HK-2 (cell line): ENCODE measurements around the gene CFAP20DC.
"Not testable (repeated sequence)": the region's sequence is repeated elsewhere in the genome, so short reads cannot be mapped to it uniquely, and the experiment has no call there.

Source experiments
- DNase-seq: peaks from one replicate; pipeline ENCODE4 v3.0.0-alpha.2; 2018; ENCODE audit not compliant: unreplicated experiment

Gene CFAP20DC

DNA sequence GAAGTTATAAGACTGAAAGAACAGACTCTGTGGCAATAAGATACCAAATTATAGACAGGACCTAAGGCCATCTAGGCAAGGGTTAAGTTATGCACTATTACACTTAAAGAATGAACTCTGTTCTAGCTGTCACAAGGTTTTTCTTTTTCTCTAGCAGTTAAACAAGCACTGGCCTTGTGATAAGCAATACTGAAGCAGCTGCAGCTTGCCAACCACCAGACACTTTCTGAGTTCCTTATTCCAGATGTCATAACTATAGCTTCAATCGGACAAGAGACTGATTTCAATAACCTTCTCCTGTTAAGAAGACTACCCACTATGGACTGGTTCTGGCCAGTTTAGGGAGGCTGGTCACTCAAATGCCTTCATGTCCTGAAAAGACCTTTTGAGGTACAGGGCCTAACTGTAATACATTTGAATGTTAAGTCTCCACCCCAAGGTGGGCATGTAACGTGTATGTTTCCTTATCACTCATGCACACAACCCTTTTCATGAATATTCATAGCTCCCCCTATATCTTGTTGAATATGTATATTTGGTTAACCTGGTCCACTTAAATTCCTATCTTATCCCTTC lies 85.8 kb downstream of the CFAP20DC start:
- no peak for DNase-seq

- DNase-seq: no peak
Observed at GRCh38 chr3:58962816-58963215, 87.0 kb downstream of the CFAP20DC start.

- no peak for DNase-seq
Observed at GRCh38 chr3:58962040-58962651, 87.7 kb downstream of the CFAP20DC start.

DNA sequence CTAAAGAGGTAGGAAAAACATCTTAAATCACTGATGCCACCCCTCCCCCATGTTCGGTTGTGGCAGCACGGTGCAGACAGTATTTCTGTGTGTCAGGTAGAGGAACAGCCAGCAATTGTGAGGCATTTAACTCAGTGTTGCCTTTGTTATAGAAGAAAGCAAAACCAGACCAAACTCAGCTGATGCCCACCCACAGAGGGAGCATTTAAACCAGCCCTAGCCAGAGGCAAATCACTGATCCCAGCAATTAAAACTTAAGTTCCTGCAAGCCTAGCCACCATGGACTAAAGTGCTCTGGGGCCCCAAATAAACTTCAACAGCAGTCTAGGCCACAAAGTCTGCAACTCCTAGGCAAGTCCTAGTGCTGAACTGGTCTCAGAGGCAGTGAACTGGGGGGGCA lies 94.5 kb downstream of the CFAP20DC start:
- no peak for DNase-seq

GRCh38 chr3:58953288-58953687 lies 96.5 kb downstream of the CFAP20DC start:
- DNase-seq: no peak

DNA sequence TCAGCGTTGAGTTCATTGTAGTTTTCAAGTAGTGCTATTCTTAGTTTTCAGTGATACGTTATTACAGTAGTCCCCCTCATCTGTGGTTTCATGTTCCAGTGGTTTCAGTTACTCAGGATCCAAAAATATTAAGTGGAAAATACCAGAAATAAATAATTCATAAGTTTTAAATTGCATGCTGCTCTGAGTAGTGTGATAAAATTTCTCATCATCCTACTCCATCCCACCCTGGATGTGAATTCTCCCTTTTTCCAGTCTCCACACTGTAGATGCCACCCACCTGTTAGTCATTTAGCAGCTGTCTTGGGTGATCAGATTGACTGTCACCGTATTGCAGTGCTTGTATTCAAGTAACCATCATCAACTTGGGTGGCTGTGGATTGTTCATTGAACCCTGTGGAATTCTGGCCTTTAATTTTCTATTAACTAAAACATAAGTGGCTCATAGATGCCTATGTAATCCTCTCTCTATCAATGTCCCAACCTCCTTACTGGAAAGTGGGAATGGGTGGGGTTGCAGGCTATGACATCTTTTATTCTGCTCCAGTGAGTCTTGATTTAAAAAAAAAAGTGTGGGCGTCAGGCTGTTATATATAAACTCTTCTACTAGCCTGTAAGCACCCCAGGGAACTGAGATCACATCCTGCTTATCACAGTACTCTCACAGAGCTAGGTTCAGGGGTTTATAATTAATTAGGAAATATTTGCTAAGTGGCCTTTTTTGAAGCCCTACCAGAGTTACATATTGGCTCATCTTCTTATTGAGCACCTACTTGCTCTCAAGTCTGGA lies 97.5 kb downstream of the CFAP20DC start:
- peak; percentile 30 for DNase-seq

- no peak for DNase-seq
Observed at GRCh38 chr3:58948018-58948417, 101.8 kb downstream of the CFAP20DC start.

DNA sequence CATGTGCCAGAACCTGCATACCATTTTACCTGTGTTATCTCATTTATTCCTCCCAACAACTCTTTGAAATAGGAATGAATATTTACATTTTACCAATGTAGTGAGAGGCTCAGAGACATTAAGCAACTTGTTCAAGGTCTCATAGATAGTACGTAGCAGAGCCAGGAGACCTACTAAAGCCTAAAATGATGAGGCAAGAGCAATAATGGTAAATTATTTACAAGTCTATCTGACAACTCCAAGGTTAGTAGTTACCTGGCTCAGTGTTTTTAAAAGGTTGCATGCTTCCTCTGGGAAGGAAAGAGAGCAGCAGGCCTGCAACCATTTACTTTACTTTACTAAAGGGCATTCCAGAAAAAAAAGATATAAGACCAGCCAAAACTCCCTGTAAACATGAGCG lies 103.0 kb downstream of the CFAP20DC start:
- no peak for DNase-seq

DNA sequence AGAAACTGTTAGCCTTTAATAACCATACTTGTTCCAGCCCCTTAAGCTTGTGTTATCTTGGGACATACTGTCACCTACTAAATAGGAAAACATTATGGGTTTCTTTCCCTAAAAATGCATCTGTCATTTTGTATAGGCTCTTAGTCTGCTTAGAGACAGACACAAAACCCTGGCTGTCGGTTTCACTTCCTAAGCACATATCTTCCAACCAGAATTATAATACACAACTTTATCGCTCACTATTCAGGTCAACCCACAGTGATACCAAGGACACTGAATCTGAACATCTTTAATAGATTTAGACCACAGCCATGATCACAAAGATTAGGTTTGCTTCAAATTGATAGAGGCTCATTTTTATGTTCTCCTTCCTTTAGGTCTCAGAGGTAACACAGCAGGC lies 111.8 kb downstream of the CFAP20DC start:
- no peak for DNase-seq

DNA sequence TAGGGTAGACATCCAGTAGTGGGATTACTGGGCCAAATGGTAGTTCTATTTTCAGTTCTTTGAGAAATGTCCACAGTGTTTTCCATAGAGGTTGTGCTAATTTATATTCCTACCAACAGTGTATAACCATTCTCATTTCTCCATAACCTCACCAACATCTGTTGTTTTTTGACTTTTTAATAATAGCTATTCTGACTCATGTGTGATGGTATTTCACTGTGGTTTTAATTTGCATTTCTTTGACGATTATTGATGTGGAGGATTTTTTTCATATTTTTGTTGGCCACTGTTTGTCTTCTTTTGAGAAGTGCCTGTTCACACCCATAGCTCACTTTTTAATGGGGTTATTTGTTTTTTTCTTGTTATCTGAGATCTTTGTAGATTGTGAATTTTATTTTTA lies 125.2 kb downstream of the CFAP20DC start:
- DNase-seq: no peak

DNA sequence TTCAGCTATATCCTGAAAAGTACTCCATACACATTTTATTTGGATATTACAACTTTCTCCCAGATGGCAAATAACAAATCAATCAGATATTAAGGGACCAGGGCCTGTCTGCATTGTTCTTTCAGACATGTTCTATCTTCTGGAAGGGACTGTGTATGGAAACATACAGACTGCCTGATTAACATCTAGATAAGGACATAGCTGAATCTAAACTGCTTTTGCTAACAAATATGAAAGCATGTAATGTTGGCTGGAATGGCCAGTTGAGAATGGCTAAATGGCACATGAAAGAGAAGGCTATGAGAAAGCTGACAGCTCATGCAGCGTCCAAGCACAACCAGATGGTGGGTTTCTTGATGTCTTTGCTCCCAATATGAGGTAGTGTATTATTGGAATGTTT lies 149.4 kb downstream of the CFAP20DC start:
- DNase-seq: no peak

DNA sequence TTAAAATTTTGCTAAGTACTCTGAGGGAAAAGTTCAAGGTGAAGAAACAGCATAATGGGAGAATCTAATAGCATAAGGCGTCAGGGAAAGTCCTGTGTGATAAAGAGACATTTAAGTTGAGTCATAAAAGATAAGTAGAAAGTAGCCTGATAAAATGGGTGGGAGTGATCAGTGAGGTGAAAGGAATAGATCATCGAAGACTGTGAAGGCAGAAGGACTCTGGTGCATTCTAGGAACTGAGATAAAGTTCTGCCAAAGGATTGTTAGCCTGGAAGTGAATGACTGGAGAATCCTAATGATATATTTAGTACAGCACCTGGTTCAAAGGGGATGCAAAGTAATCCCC lies 149.9 kb downstream of the CFAP20DC start:
- DNase-seq: no peak

DNA sequence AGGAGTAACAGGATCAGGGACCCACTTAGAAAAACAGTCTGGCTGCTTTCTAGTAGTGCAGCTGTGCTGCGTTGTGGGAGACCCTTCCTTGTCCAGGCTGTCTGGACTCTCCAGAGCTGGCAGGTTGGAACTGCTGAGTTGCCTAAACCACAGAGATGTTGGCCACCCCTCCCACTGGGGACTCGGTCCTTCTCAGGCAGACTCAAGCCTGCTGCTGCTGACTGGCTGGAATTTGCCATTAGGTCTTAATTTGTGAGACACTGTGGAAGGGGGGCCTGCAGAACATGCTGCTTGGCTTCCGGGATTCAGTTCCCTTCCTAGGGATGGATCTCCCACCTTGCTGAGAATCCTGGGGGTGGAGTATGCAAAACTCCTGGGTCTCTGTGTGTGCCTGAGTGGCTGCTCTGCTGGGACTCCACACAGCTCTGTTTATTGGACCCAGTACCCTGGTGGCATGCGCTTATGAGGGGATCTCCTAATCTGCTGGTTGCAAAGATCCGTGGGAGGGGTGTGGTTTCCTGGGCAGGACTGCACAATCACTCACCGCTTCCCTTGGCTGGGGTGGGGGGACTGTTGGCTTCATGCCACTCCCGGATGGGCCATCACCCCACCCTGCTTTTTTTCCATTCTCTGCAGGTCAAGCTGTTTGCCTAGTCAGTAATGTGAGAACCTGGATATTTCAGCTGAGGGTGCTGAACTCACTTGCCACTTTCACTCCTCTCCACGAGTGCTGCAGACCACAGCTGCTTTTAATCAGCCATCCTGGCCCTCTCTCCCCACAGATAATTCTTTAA lies 150.5 kb downstream of the CFAP20DC start:
- DNase-seq: no peak

DNA sequence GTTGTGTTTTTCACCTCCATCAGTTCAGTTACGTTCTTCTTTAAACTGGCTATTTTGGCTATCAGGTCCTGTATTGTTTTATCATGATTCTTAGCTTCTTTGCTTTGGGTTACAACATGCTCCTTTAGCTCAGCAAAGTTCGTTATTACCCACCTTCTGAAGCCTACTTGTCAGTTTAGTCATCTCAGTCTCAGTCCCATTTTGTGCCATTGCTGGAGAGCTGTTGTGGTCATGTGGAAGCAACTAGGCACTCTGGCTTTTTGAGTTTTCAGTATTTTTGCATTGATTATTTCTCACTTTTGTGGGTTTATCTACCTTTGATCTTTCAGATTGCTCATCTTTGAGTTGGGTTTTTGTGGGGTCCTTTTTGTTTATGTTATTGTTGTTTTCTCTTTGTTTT lies 151.3 kb downstream of the CFAP20DC start:
- DNase-seq: no peak

DNA sequence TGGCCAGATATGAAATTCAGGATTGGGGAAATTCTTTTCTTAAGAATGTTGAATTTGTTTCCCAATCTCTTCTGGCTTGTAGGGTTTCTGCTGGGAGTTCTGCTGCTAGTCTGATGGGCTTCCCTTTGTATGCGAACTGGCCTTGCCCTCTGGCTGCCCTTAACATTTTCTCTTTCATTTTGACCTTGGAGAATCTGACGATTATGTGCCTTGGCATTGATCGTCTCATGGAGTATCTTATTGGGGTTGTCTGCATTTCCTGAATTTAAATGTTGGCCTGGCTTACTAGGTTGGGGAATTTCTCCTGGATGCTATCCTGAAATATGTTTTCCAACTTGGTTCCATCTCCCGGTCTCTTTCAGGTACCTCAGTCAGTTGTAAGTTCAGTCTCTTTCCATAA lies 152.2 kb downstream of the CFAP20DC start:
- no peak for DNase-seq

DNA sequence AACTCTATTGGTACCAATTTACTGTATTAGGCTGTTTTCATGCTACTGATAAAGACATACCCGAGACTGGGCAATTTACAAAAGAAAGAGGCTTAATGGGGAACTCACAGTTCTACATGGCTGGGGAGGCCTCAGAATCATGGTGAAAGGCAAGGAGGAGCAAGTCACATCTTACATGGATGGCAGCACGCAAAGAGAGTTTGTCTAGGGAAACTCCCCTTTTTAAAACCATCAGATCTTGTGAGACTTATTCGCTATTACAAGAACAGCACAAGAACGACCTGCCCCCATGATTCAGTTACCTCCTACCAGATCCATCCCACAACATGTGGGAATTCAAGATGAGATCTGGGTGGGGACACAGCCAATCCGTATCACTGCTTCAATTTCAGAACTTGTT lies 154.1 kb downstream of the CFAP20DC start:
- not testable (repeated sequence) for DNase-seq

- DNase-seq: not testable (repeated sequence)
Observed at GRCh38 chr3:58892526-58892925, 157.3 kb downstream of the CFAP20DC start.

- DNase-seq: no peak
Observed at GRCh38 chr3:58888087-58888486, 161.7 kb downstream of the CFAP20DC start.

- no peak for DNase-seq
Observed at GRCh38 chr3:58884453-58884852, 165.4 kb downstream of the CFAP20DC start.

- no peak for DNase-seq
Observed at GRCh38 chr3:58880182-58880581, 169.6 kb downstream of the CFAP20DC start.

- peak; percentile 4 for DNase-seq
Observed at GRCh38 chr3:58874795-58875194, 175.0 kb downstream of the CFAP20DC start.

GRCh38 chr3:58874248-58874741 lies 175.5 kb downstream of the CFAP20DC start:
- DNase-seq: peak; percentile 2
